ENCODE results near the gene VPS33B.

- TF ChIP-seq CTCF (conservative IDR thresholded peaks at IDR 0.05; ENCODE audit: low read depth in 2 of 2) = no peak
- TF ChIP-seq POLR2AphosphoS5 (IDR thresholded peaks at IDR 0.05; ENCODE audit: low read depth) = no peak
Measured at GRCh38 chr15:90979582-90979981, 42.8 kb downstream of the VPS33B start.

Data from GM23338 (cell line).